ENCODE data around the gene DCLRE1C. TPM values are rescaled to one million over a fixed set of nuclear protein-coding genes. Genes with fewer than 3 reads are reported as not detected.

The DCLRE1C gene
- total and polyA plus RNA-seq, 2 donors (not counting 3 experiments of a cell fraction or from before 2014, with no cell fraction given), result 2.1 to 15.8 TPM

GRCh38 chr10:14859043-14859442, 94.9 kb downstream of the DCLRE1C start:
- no TSS peak for BruUV-seq (replicated peaks)
- Histone ChIP-seq H3K4me2 (ENCODE audit: insufficient read depth, low read length) (no peak overlapping the region), H3K79me2 (ENCODE audit: control insufficient read depth, insufficient read depth, low read length) (no peaks in the 10 kb centered on the region), H3K4me3 (replicated peaks in 1 of 3; ENCODE audit: insufficient read depth in 1 of 3, low read depth in 1 of 3, low read length in 3 of 3) (no peak overlapping the region), H3K9ac (replicated peaks; ENCODE audit: extremely low read depth, insufficient read depth, low read length) (no peak overlapping the region), H3K4me1 (ENCODE audit: control insufficient read depth, extremely low read depth, insufficient read depth, low read length) (no peaks in the 10 kb centered on the region), H3K9me3 (replicated peaks; ENCODE audit: control insufficient read depth, insufficient read depth, low read length) (no peaks in the 10 kb centered on the region), H3K27ac (ENCODE audit: insufficient read depth, low read depth, low read length) (no peak overlapping the region), H3K27me3 (ENCODE audit: control insufficient read depth in 2 of 2, insufficient read depth in 2 of 2, low read length in 2 of 2) (no peaks in the 10 kb centered on the region), H3K9me1 (replicated peaks; ENCODE audit: control insufficient read depth, extremely low read depth, insufficient read depth, low read length) (no peaks in the 10 kb centered on the region), H3K36me3 (ENCODE audit: control insufficient read depth in 2 of 2, extremely low read depth in 1 of 2, insufficient read depth in 2 of 2, low read length in 2 of 2) (peaks cover 0 to 4% of the 10 kb centered on the region in 2 experiments), H2AFZ (ENCODE audit: low read depth, low read length) (no peak overlapping the region), H4K20me1 (replicated peaks; ENCODE audit: control insufficient read depth, extremely low read depth, insufficient read depth, low read length) (no peaks in the 10 kb centered on the region)
- FAIRE-seq, result no peak
- TF ChIP-seq POLR2A (IDR thresholded peaks at IDR 0.05; ENCODE audit: low read depth, low read length) (no peak), FOS (IDR thresholded peaks at IDR 0.05; ENCODE audit: borderline replicate concordance, insufficient read depth, low read length) (no peak), GATA2 (IDR thresholded peaks at IDR 0.05; ENCODE audit: insufficient read depth, insufficient read length, low read depth, low read length) (no peak), MAX (IDR thresholded peaks at IDR 0.05; ENCODE audit: insufficient read depth, insufficient read length) (no peak), POLR2AphosphoS5 (IDR thresholded peaks at IDR 0.05; ENCODE audit: insufficient read depth, low read depth, low read length) (no peak), EZH2 (IDR thresholded peaks at IDR 0.05; ENCODE audit: borderline replicate concordance, low read depth, low read length, severe bottlenecking) (no peak), JUN (IDR thresholded peaks at IDR 0.05; ENCODE audit: borderline replicate concordance, insufficient read depth, insufficient read length, low read depth) (no peak), MYC (IDR thresholded peaks at IDR 0.05; ENCODE audit: low read depth, low read length) (no peak), CTCF (IDR thresholded peaks at IDR 0.05; ENCODE audit: extremely low read depth in 1 of 2, insufficient read depth in 1 of 2, low read depth in 1 of 2, low read length in 2 of 2) (no peak)
- dilution Hi-C loops (cut with MboI; ENCODE audit: extremely low pct_ligation_motif_present, low sequenced_read_pairs) (no loop called here), intact Hi-C loops (cut with micrococcal nuclease) (no loop called here)
- no peak for DNase-seq (ENCODE audit: low read depth, low spot score)
- ChIA-PET CTCF (interaction anchor here (1.0 to 1.5 kb wide), 2 partner anchors 11 to 360 kb away, joined by 3 read pairs; no protein-coding TSS in a partner anchor), POLR2A (no interaction called here)

Measured in endothelial cell of umbilical vein (primary cell).